Measurements from ENCODE around the gene TEX22.

The TEX22 gene

GRCh38 chr14:105408592-105408991, 10.3 kb downstream of the TEX22 start:
- DNase-seq, result no peak

- DNase-seq, result no peak
Measured at GRCh38 chr14:105409364-105409763, 11.0 kb downstream of the TEX22 start.

- peak; percentile 39 for DNase-seq
Measured at GRCh38 chr14:105410642-105411016, 12.3 kb downstream of the TEX22 start.

GRCh38 chr14:105411017-105411941, 12.9 kb downstream of the TEX22 start:
- peak; percentile 57 for DNase-seq

GRCh38 chr14:105411985-105412770, 13.8 kb downstream of the TEX22 start:
- peak; percentile 46 for DNase-seq

- DNase-seq, result peak; percentile 42
Measured at GRCh38 chr14:105412771-105413543, 14.6 kb downstream of the TEX22 start.

GRCh38 chr14:105413544-105413886, 15.2 kb downstream of the TEX22 start:
- DNase-seq, result no peak

GRCh38 chr14:105414456-105415371, 16.4 kb downstream of the TEX22 start:
- DNase-seq, result peak; percentile 88

- DNase-seq, result peak; percentile 42
Measured at GRCh38 chr14:105415481-105416428, 17.4 kb downstream of the TEX22 start.

- no peak for DNase-seq
Measured at GRCh38 chr14:105416671-105417070, 18.3 kb downstream of the TEX22 start.

- no peak for DNase-seq
Measured at GRCh38 chr14:105417690-105418121, 19.4 kb downstream of the TEX22 start.

- peak; percentile 38 for DNase-seq
Measured at GRCh38 chr14:105418269-105419194, 20.2 kb downstream of the TEX22 start.

- DNase-seq, result peak; percentile 53
Measured at GRCh38 chr14:105419195-105420091, 21.1 kb downstream of the TEX22 start, which contains the start of gene MTA1. Gene MTA1 (plus strand): TSS chr14:105419827. CDS start chr14:105420036, 209 bp downstream.

GRCh38 chr14:105420101-105420973, 22.0 kb downstream of the TEX22 start:
- peak; percentile 42 for DNase-seq

- DNase-seq, result peak; percentile 38
Measured at GRCh38 chr14:105420974-105421674, 22.8 kb downstream of the TEX22 start.
